DLD1 (cell line): ENCODE results near the gene TRIM63.

Experiments
- in situ Hi-C: cut with HindIII; loops from 2 replicates; pipeline ENCODE4 v1.10.0; 2017; ENCODE audit warnings: low sequenced_read_pairs

TRIM63 gene

GRCh38 chr1:26035959-26036755 lies 31.3 kb downstream of the TRIM63 start:
- in situ Hi-C loops: no loop called here

DNA sequence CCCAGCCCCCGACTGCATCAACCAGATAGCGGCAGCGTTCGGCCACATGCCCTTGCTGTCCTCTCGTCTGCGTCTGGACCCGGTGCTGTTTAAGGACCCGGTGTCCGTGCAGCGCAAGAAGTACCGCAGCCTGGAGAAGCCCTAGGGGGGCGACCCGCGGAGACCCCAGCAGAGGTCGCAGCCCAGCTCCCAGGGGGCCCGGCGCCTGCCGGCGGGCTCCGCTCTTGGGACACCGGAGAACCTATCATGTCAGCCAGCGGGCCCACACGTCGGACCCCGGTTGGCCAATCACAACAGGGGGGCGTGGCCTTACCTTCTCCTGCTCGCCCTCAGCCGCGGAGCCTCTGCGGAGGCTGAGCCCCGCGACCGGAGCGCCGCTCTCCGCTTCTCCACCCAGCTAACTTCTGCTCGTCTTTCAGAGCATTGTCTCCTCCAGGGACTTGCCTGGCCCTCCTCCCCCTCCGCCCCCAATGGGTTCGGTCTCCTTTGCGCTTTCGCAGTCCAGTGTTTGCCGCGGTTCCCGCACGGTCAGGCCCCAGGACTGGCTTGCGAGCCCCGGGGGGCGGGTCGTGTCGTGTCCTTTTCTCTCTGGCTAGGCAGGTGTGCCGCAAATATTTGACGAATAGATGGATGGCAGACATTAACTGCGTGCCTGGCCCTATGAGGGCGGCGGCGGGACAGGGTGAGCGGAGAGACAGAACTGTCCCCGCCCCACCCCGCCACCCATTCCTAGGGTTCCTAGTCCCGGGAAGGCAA lies 32.0 kb downstream of the TRIM63 start:
- in situ Hi-C loops: no loop called here

- in situ Hi-C loops: no loop called here
These were observed 32.8 kb downstream of the TRIM63 start for GRCh38 chr1:26034504-26035202.

GRCh38 chr1:26032656-26033357 lies 34.6 kb downstream of the TRIM63 start:
- in situ Hi-C loops: no loop called here

GRCh38 chr1:26031611-26032220 lies 35.7 kb downstream of the TRIM63 start:
- in situ Hi-C loops: no loop called here

- in situ Hi-C loops: no loop called here
These were observed 36.2 kb downstream of the TRIM63 start for GRCh38 chr1:26031196-26031595.

- in situ Hi-C loops: no loop called here
These were observed 37.5 kb downstream of the TRIM63 start for GRCh38 chr1:26029864-26030481.

GRCh38 chr1:26029054-26029863 lies 38.2 kb downstream of the TRIM63 start:
- in situ Hi-C loops: no loop called here

GRCh38 chr1:26028490-26028980 lies 38.9 kb downstream of the TRIM63 start:
- in situ Hi-C loops: no loop called here

DNA sequence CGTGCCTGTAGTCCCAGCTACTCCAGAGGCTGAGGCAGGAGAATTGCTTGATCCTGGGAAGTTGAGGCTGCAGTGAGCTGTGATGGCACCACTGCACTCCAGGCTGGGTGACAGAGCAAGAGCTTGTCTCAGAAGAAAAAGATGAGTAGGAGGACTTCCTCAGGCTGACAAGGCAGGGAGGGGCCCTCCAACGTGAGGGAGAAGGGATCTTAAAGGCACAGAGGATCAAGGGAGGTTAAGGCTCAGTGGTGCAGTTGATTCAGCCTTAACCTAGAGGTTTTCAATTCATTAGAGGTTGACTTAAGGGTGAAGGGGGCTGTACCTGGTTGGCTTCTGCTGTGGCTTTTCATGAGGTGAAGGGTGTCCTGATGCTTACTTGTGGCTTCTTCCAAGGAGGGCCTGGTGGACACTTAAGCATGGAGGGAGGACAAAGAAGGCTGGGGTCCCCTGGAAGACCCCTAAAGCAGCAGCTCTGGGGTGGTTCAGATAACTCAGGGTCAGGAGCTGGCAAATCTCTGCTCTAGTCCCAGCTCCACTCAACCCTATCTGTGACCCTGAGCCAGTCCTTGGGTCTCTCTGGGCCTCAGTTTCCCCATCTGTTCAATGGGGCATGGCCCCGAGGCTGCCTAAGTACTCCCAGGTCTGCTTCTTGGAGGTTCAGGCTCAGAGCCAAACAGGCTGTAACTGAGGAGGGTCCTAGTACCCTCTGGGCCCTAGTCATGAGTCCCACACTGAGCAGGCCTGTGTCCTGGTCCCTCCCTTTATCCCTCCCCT lies 39.5 kb downstream of the TRIM63 start:
- in situ Hi-C loops: no loop called here

DNA sequence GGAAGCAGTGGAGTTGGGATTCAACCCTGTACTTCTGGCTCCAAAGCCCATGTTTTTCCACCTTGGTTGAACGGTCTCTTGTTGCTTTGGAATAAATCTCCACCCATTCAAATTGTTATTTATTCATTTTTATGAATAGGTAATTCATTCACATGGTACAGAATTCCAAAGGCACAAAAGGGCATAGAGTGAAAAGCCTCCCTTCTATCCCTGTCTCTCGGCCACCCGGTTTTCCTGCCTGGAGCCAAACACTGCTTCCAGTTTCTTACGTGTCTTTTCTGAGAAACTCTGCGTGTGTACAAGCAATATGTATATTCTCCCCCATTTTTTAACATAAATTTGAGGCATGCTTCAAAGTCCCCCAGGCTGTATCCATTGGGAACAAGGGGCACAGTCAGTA lies 41.9 kb downstream of the TRIM63 start:
- in situ Hi-C loops: no loop called here

DNA sequence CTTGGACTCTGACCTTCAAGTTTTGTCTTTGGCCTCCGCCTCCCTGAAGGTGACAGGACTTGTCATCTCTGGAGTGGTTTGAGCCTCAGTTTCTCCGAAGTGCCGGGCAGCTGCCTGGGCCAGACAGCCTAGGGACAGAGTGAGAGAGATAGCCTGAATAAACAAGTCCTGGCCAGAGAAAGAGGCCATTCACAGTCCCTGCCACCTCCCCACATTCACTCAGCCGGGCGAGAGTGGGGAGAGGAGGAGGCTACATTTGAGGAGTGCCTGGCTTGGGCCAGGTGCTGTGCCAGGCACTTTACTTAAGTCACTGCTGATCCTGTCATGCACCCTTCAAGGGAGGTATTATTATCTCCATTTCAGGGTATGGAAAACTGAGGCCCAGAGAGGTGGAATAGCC lies 42.4 kb downstream of the TRIM63 start:
- in situ Hi-C loops: no loop called here

DNA sequence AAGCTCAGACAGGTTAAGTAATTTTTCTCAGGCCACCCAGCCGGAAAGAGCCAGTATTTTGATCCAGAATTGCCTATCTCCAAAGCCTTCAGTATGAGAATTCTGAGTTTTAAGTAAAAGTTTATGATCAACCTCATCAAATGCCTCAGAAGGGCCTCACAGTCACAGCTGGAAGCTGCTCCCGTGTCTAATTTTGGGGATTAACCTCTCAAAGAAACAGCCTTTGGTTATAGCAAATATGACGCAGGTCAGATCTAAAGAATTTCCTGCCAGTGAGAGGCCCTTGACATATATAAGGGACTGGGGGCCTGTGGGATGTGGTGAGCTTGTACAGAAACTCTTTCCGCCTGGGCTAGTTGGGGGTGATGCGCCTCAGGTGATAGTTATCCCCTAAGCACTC lies 43.6 kb downstream of the TRIM63 start:
- in situ Hi-C loops: no loop called here

- in situ Hi-C loops: no loop called here
These were observed 44.4 kb downstream of the TRIM63 start for GRCh38 chr1:26023009-26023408.

DNA sequence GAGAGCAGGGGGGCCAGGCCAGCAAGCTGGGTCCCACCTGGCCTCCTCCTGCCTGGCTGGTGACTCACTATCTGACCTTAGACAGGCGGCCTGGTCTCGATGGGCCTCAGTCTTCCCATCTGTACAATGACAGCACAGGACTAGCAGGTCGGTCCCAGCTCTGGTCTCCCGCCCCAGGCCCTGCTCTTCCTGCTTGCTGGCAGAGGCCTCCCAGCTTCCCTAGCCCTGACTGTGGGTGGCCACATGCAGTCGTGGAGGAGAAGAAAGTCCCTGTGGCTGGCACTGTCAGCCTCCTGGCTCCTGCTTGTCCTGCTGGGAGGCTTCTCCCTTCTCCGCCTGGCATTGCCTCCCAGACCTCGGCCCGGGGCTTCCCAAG lies 45.0 kb downstream of the TRIM63 start:
- in situ Hi-C loops: no loop called here

- in situ Hi-C loops: no loop called here
These were observed 45.6 kb downstream of the TRIM63 start, which contains the start of gene EXTL1 for GRCh38 chr1:26021647-26022403. Gene EXTL1, plus strand, starts transcription at chr1:26021775. Its CDS starts 872 bp downstream, at chr1:26022647.

GRCh38 chr1:26020941-26021646 lies 46.3 kb downstream of the TRIM63 start:
- in situ Hi-C loops: no loop called here
